Stimulated activated effector memory CD8-positive, alpha-beta T cell treated with anti-CD3 and anti-CD28 coated beads, Interleukin-12 subunit alpha, Interleukin-12 subunit beta, amount 100 ng/mL, for 72 hours (primary cell): ENCODE data around the gene NRN1L.

Experiments
- ATAC-seq: fragments of 150-1000 bp; cut with Tn5 transposase; 2 replicates; pipeline ENCODE4 v1.10.0; 2021
- DNase-seq, 2 donors: peaks; one replicate each; pipeline ENCODE4 v3.0.0; 2021 to 2022; ENCODE audit warnings: low spot score in 2 of 2
- H3K27ac Mint-ChIP-seq: one replicate; pipeline ENCODE4 v1.8.0; 2022; ENCODE audit warnings: mild to moderate bottlenecking, mixed read lengths
- H3K36me3 Mint-ChIP-seq: one replicate; pipeline ENCODE4 v1.8.0; 2022; ENCODE audit warnings: mild to moderate bottlenecking, mixed read lengths
- H3K4me1 Mint-ChIP-seq: one replicate; pipeline ENCODE4 v1.8.0; 2022; ENCODE audit warnings: mixed read lengths
- H3K4me3 Mint-ChIP-seq: one replicate; pipeline ENCODE4 v1.8.0; 2022; ENCODE audit warnings: mild to moderate bottlenecking, mixed read lengths
- H3K9me3 Mint-ChIP-seq: one replicate; pipeline ENCODE4 v1.8.0; 2022; ENCODE audit warnings: mixed read lengths

Gene NRN1L

DNA sequence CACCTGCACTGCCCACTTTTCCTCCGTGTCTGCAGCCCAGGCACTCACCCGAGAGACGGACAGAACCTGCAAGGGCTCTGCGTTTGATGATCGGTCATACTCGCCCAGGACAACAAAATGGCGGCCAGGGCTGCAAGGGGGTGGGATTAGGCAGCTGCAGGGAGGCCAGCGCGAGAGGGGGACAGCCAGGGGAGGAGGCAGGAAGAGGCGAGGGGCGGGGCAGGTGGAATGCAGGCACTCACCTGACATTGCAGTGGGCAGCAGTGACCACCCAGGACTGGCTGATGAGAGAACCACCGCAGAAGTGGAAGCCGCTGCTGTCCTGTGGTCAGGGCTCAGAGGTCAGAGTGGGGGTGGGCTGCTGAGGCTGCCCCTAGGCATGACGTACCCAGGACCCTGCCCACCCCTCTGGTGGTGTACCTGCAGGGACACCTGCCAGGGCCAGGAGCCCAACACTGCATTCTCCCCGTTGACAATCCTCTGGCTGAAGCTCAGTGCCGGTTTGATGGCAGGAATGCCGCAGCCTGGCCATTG, 46.1 kb downstream of the NRN1L start:
- Mint-ChIP-seq H3K9me3 (no peaks in the 10 kb centered on the region), H3K27ac (peak overlapping the region; percentile 79), H3K4me3 (no peak overlapping the region)

DNA sequence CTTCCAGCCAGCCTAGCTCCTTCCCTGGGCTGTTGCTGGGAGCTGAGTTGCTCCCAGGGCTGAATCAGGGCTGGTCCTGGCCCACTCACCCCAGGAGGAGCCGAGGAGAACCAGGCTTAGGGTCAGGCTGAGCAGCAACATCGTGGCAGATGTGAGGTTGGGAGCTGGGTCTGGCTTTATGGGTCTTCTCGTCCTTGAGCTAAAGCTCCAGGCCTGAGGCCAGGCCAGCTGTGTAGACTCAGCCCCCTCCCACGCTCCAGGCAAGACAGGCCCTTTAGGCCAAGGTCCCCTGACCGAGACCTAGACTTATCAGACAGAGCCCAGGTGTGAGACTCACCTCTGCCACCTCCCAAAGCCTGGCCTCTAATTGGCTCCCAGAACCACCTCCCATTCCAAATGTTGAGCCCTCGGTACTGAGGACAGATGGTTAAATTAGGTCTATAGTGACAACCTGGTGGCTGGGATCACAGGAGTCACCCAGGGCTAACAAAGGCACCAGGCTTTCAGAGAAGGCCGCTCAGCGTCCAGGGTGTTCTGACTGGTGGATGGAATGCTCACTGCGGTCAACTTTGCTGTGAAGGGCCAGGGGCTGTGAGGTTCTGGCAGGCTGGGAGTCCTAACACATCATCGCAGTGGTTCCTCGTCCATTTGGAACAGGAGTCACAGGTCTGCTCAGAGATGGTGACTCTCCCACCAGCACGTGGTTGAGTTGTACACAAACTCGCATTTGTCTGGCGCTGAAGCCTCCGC, 47.2 kb downstream of the NRN1L start, which contains the start of gene CTRL:
CTRL (minus strand) TSS at position 151 of the 750 bp plus-strand sequence; CDS start at position 141, 10 bp downstream.
- peaks cover 35% of the 10 kb centered on the region for H3K4me1 Mint-ChIP-seq
- H3K27ac Mint-ChIP-seq = peak within 1 kb of the TSS; percentile 79

More for the DNA sequence above, 46.1 kb downstream of the NRN1L start:
- DNase-seq (no peak), ATAC-seq (no peak)
- peaks cover 77% of the 10 kb centered on the region for H3K36me3 Mint-ChIP-seq
- H3K4me1 Mint-ChIP-seq = peaks cover 29% of the 10 kb centered on the region

DNA sequence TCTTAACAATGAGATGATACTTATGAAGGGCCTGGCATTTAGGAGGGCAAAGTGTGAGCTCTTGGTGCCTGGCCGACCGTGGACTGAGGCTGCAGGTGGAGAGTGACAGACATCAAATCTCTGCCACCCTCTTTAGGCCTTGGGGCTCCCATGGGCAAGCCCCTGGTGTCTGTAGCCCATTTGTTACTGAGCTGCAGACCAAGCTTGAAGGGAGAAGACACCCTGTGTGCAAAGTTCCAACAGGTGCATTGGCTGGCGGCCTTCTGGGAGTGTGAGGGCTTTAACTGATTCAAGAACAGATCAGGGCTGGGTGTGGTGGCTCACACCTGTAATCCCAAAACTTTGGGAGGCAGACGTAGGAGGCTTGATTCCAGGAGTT, 47.8 kb downstream of the NRN1L start:
- Mint-ChIP-seq H3K36me3 (peaks cover 91% of the 10 kb centered on the region), H3K27ac (peak overlapping the region; percentile 79), H3K4me1 (peaks cover 41% of the 10 kb centered on the region), H3K9me3 (no peaks in the 10 kb centered on the region), H3K4me3 (no peak overlapping the region)
- DNase-seq = no peak
- ATAC-seq = no peak

More for the DNA sequence above, 47.2 kb downstream of the NRN1L start, which contains the start of gene CTRL:
- peaks cover 88% of the 10 kb centered on the region for H3K36me3 Mint-ChIP-seq
- H3K9me3 Mint-ChIP-seq = no peaks in the 10 kb centered on the region
- H3K4me3 Mint-ChIP-seq = no peak within 1 kb of the TSS
- no peak for DNase-seq
- ATAC-seq = no peak

DNA sequence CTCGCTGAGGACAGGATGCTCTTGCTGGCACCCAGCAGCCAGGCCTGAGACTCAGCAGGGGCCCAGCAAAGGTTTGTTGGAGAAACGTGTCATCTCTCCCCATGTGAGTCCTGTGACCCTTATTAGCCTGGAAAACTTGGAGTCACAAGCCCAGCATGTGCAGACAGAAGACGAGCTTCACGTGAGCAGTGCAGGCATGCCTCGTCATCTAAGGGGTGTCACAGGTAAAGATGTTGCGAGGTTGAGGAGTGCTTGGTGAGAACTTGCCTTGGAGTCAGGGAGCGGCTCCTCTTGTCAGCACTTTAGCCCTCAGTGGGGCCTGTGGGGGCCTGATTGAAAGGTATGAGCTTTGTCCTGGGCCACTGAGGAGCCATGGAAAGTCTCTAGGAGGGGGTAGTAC, 49.1 kb downstream of the NRN1L start:
- H3K4me1 Mint-ChIP-seq = peaks cover 33% of the 10 kb centered on the region
- H3K9me3 Mint-ChIP-seq = no peaks in the 10 kb centered on the region
- H3K4me3 Mint-ChIP-seq = peak overlapping the region; percentile 100
- ATAC-seq = no peak
- no peak for DNase-seq
- H3K27ac Mint-ChIP-seq = peak overlapping the region; percentile 80
- peaks cover 85% of the 10 kb centered on the region for H3K36me3 Mint-ChIP-seq

DNA sequence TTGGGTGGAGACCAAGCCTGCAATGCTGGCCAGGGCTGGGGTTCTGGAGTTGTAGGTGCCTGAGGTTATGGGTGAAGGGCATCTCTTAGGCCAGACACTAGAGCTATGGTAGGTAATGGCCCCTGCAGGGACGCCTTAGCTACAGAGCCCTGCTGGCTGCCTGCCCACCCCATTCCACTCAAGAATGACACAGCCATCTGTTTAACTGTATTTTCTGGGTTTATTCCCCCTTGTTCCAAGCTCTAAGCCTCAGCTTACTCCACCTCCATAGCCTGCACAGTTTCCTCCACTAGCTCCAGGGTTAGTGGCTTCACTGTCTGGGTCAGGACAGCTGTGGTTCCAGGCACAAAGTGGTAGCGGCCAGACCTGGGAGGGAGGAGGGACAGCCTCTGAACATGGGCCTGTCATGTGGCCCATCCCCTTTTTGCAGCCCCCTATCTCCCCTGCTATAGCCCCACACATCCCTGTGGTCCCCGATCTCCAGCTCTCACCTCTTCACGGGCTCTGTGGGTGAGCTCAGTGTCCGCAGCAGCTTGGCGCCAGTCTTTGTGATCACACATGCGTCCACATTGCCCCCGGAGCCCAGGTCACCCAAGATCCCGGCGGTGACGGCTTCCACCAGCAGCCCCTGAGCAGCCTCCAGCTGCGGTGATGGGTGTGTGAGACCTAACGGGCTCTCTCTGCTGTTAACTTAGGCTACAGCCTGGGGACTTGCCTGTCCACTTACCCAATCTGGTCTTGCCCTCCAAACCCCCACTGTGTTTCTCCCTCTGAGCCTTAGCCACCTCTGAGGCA, 49.8 kb downstream of the NRN1L start:
- Mint-ChIP-seq H3K27ac (peak overlapping the region; percentile 100), H3K9me3 (no peaks in the 10 kb centered on the region), H3K4me1 (peaks cover 33% of the 10 kb centered on the region), H3K36me3 (peaks cover 89% of the 10 kb centered on the region), H3K4me3 (peak overlapping the region; percentile 100)
- ATAC-seq = no peak
- no peak for DNase-seq

DNA sequence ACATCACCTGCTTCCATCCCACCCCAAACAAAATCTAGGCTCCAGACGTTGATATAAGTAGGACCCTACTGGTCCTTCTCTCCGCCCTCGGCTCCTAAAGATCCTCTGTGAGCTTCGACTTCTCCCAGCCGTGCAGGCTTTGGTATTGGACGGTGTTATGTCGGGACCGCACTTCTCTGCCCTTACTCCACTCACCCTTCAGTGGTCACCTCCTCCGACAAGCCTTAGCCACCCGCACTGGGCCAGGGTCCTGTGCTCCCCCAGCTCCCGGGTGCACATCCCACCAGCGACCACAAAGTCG, 50.4 kb downstream of the NRN1L start:
- Mint-ChIP-seq H3K4me1 (peaks cover 38% of the 10 kb centered on the region), H3K36me3 (peaks cover 86% of the 10 kb centered on the region), H3K27ac (peak overlapping the region; percentile 100), H3K9me3 (no peaks in the 10 kb centered on the region), H3K4me3 (peak overlapping the region; percentile 100)
- no peak for ATAC-seq
- no peak for DNase-seq

DNA sequence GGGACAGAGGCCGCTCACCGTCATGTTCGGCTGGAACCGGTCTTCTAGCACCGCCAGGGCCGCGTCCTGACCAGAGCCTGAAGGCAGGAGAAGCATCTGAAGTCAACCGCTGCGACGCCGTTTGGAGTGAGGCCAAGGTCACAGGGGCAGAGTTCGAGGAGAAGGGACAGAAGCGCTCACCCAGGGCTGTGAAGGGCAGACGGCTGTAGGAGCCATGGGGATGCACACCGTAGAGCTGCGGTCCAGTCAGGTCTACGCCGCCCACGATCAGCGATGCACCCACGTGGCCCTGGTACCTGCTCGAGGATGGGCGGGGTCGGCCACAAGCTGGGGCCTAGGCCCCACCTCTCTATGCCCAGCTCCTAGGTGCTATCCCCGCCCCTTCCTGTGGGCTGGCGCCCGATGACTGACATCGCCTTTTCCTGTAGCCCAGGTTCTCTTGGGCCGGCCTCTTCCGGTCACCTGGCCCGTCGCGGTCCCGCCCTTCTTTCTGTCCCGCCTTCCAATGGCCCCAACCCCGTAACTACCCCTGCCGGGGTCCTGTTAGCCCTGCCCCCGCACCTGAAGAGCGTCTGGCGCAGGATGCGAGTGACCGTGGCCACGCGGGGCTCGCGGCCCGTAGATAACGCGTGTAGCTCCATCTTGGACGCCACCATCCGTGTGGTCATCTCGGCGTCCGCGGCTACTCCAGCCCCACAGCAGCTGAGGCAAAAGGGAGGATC, 50.9 kb downstream of the NRN1L start:
- peak; percentile 72 to 92 for DNase-seq
- peaks cover 82% of the 10 kb centered on the region for H3K36me3 Mint-ChIP-seq

More for the DNA sequence above, 50.9 kb downstream of the NRN1L start:
- peaks cover 42% of the 10 kb centered on the region for H3K4me1 Mint-ChIP-seq
- no peaks in the 10 kb centered on the region for H3K9me3 Mint-ChIP-seq
- H3K4me3 Mint-ChIP-seq = peak overlapping the region; percentile 100
- H3K27ac Mint-ChIP-seq = peak overlapping the region; percentile 100
- peak; percentile 95 for ATAC-seq
